GM15510 (cell line): ENCODE data around the gene MROH2B.

Experiments
- POLR2A ChIP-seq: IDR thresholded peaks from 3 replicates; pipeline ENCODE4 v1.6.1; 2011; ENCODE audit warnings: borderline replicate concordance; ENCODE audit not compliant: insufficient read length; ENCODE audit errors: extremely low read depth

MROH2B gene

DNA sequence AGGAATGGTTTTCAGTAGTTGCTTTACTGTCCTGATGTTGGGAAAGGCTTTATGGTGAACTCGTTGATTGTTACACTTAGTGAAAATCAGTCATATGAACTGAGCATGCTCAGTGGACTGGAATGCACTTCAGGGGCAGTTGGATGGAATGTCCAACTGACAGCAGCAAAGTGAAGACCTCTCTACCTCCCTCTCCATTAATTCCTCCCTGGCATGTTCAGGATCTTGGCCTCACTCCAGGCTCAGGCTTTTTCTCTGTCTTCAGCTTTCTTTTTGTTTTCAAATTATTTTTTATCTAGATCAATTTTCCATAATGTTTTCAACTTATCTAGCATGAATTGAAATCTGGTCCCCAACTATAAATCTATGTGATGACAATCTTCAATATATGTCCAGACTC is at the start of gene MROH2B:
TSS of gene MROH2B (minus strand) at position 101 of the 400 bp plus-strand sequence. CDS start 490 bp downstream, outside the sequence.
- TF ChIP-seq POLR2A: no peak

GRCh38 chr5:41120600-41120999 is 49.5 kb upstream of the MROH2B start:
- TF ChIP-seq POLR2A: no peak

DNA sequence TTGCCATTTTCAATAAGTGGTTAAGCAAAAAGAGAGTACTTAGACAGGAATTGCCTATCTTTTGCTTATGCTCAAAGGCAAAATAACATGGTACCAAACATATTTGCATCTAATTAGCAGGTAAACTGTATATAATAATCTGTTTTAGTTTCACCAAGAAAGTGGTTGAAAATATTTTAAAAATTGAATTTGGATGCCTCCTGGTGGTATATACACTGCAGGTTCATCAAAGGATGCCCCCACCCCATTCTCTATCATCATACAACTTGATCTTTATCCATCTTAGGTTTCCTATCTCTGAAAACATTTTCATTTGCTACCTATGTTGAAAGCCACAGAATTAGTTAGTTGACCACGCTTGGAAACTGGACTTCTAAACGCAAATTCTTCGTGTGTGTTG is 47.0 kb upstream of the MROH2B start:
- TF ChIP-seq POLR2A: no peak

GRCh38 chr5:41115281-41115680 is 44.1 kb upstream of the MROH2B start:
- TF ChIP-seq POLR2A: no peak

DNA sequence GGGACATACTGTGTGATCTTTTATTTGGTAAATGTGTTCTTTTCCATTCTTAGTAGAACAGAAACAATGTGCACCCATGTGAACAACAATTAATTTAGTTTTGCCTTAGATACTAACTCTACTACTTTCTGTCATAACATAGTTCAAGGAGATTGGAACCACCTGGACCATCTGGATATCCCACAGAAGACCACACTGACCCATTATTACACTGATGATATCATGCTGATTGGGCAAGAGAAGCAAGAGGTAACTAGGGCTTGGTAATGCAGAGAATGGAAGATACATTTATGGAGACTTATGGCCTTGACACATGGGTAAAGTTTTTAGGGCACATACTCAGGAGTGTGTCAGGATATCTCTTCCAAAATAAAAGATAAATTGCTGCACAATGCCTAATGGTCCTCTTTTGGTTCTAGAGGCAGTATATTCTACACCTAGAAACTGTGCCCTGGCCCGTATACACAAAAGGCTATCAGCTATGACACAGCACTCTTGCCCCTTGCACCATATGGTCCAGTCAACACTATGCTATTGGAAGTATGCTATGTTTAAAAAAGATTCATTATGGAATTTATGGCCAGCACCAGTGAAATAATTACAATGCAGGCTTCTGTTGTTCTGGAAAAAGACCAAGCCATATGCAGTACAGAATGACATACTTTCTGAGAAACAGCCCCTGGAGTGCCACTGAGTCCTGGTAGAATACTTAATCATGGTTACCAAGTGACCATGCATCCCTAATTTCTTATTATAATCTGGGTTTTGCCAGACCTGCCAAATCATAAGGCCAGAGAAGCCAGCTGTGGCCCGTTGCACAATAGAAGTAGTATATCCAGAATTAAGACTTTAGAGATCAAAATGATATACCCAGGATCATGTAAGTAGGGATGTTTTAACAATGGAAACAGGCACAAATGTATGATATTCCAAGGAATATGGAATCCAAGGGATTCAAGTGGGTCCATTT is 41.6 kb upstream of the MROH2B start:
- no peak for TF ChIP-seq POLR2A

DNA sequence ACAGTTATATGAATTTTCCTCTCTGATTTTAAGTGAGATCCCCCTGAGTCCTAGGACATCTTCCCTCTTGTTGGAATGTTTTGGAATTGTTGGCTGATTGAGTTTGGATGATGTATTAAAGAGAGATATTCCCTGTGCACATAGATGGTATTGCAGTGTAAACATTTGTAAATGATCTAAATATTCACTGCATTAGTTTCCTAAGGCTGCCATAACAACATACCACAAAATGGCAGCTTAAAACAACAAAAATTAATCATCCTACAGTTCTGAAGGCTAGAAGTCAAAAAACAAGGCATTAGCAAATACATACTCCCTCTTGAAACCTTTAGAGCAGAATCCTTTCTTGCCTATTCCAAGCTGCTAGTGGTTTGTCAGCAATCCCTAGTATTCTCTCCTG is 38.0 kb upstream of the MROH2B start:
- no peak for TF ChIP-seq POLR2A

GRCh38 chr5:41102341-41102740 is 31.2 kb upstream of the MROH2B start:
- TF ChIP-seq POLR2A: no peak

- TF ChIP-seq POLR2A: no peak
Measured at GRCh38 chr5:41097642-41098041, 26.5 kb upstream of the MROH2B start.

GRCh38 chr5:41095324-41096101 is 24.4 kb upstream of the MROH2B start:
- TF ChIP-seq POLR2A: no peak

- TF ChIP-seq POLR2A: no peak
Measured at GRCh38 chr5:41094871-41095270, 23.7 kb upstream of the MROH2B start.

DNA sequence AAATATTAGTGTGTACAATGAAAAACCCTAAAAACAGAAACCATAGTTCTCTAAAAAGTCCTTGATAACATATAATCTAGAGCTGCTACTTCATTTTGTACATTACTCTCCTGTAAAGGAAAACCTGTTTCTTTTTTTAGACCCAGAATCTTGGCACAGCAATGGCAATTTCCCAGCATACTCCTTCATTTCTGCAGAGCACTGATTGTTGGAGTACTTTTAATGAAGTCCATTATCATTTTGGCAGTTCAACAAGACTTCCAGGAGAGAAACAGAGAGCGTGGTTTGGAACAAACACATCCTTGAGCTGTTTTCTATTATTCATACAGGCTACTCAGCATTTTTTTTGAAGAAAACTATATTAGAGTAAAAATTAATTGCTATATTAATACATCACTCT is 22.7 kb upstream of the MROH2B start:
- no peak for TF ChIP-seq POLR2A

- no peak for TF ChIP-seq POLR2A
Measured at GRCh38 chr5:41087461-41087860, 16.3 kb upstream of the MROH2B start.

DNA sequence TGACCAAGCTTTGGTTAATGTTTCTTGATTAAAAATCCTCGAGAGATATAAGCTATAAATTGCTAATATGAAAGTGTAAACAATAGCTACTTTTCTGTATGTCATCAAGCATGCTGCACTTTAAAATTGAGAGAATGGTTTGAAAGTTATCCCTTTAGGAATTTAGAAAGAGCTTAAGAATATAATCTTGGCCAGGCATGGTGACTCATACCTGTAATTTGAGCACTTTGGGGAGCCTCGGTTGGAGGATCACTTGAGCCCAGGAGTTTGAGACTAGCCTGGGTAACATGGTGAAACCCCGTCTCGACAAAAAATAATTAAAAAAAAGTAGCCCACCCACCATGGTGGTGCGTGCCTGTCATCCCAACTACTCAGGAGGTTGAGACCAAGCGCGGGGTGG is 12.2 kb upstream of the MROH2B start:
- no peak for TF ChIP-seq POLR2A

- no peak for TF ChIP-seq POLR2A
Measured at GRCh38 chr5:41071975-41072374, 833 bp upstream of the MROH2B start.

- TF ChIP-seq POLR2A: no peak
Measured at GRCh38 chr5:41067714-41068568, 3.2 kb downstream of the MROH2B start.

DNA sequence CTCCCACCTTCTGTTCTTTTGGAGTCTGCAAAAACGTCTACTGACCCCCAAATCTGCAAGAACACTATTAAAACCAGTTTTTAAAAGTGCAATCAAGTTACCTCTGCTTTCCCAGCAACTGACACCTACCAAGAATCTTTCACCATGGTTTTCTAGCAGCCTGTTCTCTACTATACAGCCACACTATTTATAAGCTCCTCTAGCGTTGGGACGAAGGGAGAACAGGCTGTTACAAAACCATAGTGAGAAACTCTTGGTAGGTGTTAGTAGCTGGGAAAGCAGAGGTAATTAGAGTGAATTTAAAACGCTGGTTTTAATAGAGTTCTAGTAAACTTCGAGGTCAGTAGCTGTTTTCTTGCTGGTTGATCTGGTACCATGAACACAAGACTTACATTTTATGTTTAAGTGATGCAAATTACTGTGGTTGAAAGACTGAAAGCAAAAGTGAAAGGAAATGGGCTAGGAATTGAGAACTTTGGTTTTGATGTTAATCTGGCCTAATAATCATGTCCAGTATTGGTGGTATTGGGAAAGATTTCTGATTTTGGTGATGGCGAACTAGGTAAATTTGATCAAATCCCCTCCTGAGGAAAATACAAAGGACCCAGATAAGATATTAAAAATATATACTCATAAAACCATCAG is 5.3 kb downstream of the MROH2B start:
- TF ChIP-seq POLR2A: no peak
